Trophoblast cell (in vitro differentiated cells and primary cell): ENCODE results near the gene APP.
A peak's percentile ranks its signal among the peaks of the same experiment; 100 is the strongest.

ENCODE experiments used
- DNase-seq, 2 donors: peaks; one replicate each; pipeline ENCODE4 v3.0.0-alpha.2; 2016
- H2AFZ ChIP-seq: 2 replicates; pipeline ENCODE4 v1.6.1; 2013; ENCODE audit warnings: low read length, moderate library complexity, mild to moderate bottlenecking; ENCODE audit not compliant: insufficient read depth, poor library complexity
- H2AK5ac ChIP-seq: 2 replicates; pipeline ENCODE4 v1.6.1; 2013; ENCODE audit warnings: mild to moderate bottlenecking, low read length
- H2BK120ac ChIP-seq: 2 replicates; pipeline ENCODE4 v1.6.1; 2013; ENCODE audit warnings: low read length, mild to moderate bottlenecking, moderate library complexity; ENCODE audit not compliant: insufficient read depth, poor library complexity
- H2BK12ac ChIP-seq: 2 replicates; pipeline ENCODE4 v1.6.1; 2013; ENCODE audit warnings: mild to moderate bottlenecking, low read length, moderate library complexity
- H2BK5ac ChIP-seq: 2 replicates; pipeline ENCODE4 v1.6.1; 2013; ENCODE audit warnings: low read length, low read depth, moderate library complexity, mild to moderate bottlenecking; ENCODE audit not compliant: poor library complexity
- H3K14ac ChIP-seq: 2 replicates; pipeline ENCODE4 v1.6.1; 2013; ENCODE audit warnings: mild to moderate bottlenecking, low read length
- H3K18ac ChIP-seq: 2 replicates; pipeline ENCODE4 v1.6.1; 2013; ENCODE audit warnings: mild to moderate bottlenecking, low read length
- H3K23ac ChIP-seq: 2 replicates; pipeline ENCODE4 v1.6.1; 2013; ENCODE audit warnings: low read length
- H3K27ac ChIP-seq: 2 replicates; pipeline ENCODE4 v1.5.1; 2013; ENCODE audit warnings: low read depth, mild to moderate bottlenecking, inconsistent platforms, low read length, moderate library complexity
- H3K27me3 ChIP-seq: 2 replicates; pipeline ENCODE4 v1.6.1; 2013; ENCODE audit warnings: inconsistent platforms, mild to moderate bottlenecking, low read length, moderate library complexity; ENCODE audit not compliant: insufficient read depth
- H3K36me3 ChIP-seq, 2 experiments: 1 replicate in 1 of 2; 2 replicates in 1 of 2; pipeline ENCODE4 v1.6.1; 2013; ENCODE audit warnings: low read length in 2 of 2, mild to moderate bottlenecking in 2 of 2, moderate library complexity in 1 of 2; ENCODE audit not compliant: insufficient read depth in 2 of 2, control insufficient read depth in 1 of 2
- H3K4ac ChIP-seq: 2 replicates; pipeline ENCODE4 v1.6.1; 2013; ENCODE audit warnings: low read depth, mild to moderate bottlenecking, low read length, moderate library complexity
- H3K4me1 ChIP-seq, 2 experiments: 1 replicate in 1 of 2; 2 replicates in 1 of 2; pipeline ENCODE4 v1.6.1; 2013; ENCODE audit warnings: low read length in 2 of 2, mild to moderate bottlenecking in 2 of 2, moderate library complexity in 1 of 2; ENCODE audit not compliant: insufficient read depth in 2 of 2, control insufficient read depth in 1 of 2
- H3K4me2 ChIP-seq: 2 replicates; pipeline ENCODE4 v1.6.1; 2013; ENCODE audit warnings: inconsistent platforms, mild to moderate bottlenecking, low read length, moderate library complexity
- H3K4me3 ChIP-seq: 2 replicates; pipeline ENCODE4 v1.5.1; 2013; ENCODE audit warnings: mild to moderate bottlenecking, low read depth, low read length, inconsistent platforms
- H3K79me1 ChIP-seq: one replicate; pipeline ENCODE4 v1.6.1; 2013; ENCODE audit warnings: low read length
- H3K79me2 ChIP-seq: 2 replicates; pipeline ENCODE4 v1.6.1; 2013; ENCODE audit warnings: low read length, mild to moderate bottlenecking; ENCODE audit not compliant: control insufficient read depth, insufficient read depth, poor library complexity
- H3K9ac ChIP-seq: 2 replicates; pipeline ENCODE4 v1.6.1; 2013; ENCODE audit warnings: mild to moderate bottlenecking, low read length
- H3K9me3 ChIP-seq: 2 replicates; pipeline ENCODE4 v1.6.1; 2013; ENCODE audit warnings: low read depth, mild to moderate bottlenecking, control low read depth, inconsistent platforms, low read length; ENCODE audit not compliant: insufficient read depth
- H4K12ac ChIP-seq: 2 replicates; pipeline ENCODE4 v1.6.1; 2013; ENCODE audit warnings: low read depth, mild to moderate bottlenecking, low read length, moderate library complexity
- H4K8ac ChIP-seq: 2 replicates; pipeline ENCODE4 v1.6.1; 2013; ENCODE audit warnings: low read depth, mild to moderate bottlenecking, low read length, moderate library complexity
- H4K91ac ChIP-seq: one replicate; pipeline ENCODE4 v1.6.1; 2013; ENCODE audit warnings: low read depth, mild to moderate bottlenecking, low read length, moderate library complexity
- WGBS: extraction: QIAGEN DNeasy Blood & Tissue Kit; methylation state at CpG from one replicate; pipeline ENCODE4 v1.1.7; 2013; ENCODE audit warnings: missing lambda C conversion rate; ENCODE audit not compliant: insufficient read length, insufficient coverage; ENCODE audit errors: extremely low coverage; 5-methylcytosine and 5-hydroxymethylcytosine counted together

The APP gene

DNA sequence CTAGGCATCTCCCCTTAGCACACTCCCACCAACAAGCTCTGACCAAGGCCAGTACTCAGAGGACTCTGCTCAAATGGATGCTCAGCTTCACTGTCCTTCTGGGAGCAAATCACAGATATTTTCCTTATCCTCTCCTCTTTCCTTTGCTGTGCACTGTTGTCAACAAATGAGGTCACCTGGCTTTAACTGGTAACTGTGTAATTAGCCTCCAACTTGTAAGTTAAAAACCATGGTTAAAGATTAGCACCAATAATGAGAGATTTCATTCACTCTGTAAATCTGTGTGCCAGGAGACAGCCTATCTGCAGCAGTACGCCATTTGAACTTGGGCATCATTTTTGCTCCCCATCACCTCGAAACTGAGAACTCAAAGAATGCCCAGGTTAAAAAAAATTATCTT, 286.3 kb downstream of the APP start:
- Histone ChIP-seq H3K4me3 (no peak overlapping the region), H3K4me2 (no peak overlapping the region), H4K91ac (no peak overlapping the region), H3K4me1 (peaks cover 0 to 2% of the 10 kb centered on the region in 2 experiments), H2BK120ac (no peak overlapping the region), H3K4ac (no peak overlapping the region), H3K27ac (no peak overlapping the region), H3K23ac (no peak overlapping the region), H2BK5ac (no peak overlapping the region), H3K18ac (no peak overlapping the region), H2AK5ac (no peak overlapping the region), H3K9ac (no peak overlapping the region), H4K12ac (no peak overlapping the region), H4K8ac (no peak overlapping the region), H3K14ac (no peak overlapping the region), H3K36me3 (peaks cover 6 to 23% of the 10 kb centered on the region in 2 experiments), H3K79me1 (no peaks in the 10 kb centered on the region), H3K27me3 (no peaks in the 10 kb centered on the region), H3K9me3 (peaks cover 2% of the 10 kb centered on the region), H2BK12ac (no peak overlapping the region), H2AFZ (no peak overlapping the region), H3K79me2 (no peaks in the 10 kb centered on the region)
- no CpG with 5 or more reads among the region's 2 CpGs for WGBS
- no peak for DNase-seq

DNA sequence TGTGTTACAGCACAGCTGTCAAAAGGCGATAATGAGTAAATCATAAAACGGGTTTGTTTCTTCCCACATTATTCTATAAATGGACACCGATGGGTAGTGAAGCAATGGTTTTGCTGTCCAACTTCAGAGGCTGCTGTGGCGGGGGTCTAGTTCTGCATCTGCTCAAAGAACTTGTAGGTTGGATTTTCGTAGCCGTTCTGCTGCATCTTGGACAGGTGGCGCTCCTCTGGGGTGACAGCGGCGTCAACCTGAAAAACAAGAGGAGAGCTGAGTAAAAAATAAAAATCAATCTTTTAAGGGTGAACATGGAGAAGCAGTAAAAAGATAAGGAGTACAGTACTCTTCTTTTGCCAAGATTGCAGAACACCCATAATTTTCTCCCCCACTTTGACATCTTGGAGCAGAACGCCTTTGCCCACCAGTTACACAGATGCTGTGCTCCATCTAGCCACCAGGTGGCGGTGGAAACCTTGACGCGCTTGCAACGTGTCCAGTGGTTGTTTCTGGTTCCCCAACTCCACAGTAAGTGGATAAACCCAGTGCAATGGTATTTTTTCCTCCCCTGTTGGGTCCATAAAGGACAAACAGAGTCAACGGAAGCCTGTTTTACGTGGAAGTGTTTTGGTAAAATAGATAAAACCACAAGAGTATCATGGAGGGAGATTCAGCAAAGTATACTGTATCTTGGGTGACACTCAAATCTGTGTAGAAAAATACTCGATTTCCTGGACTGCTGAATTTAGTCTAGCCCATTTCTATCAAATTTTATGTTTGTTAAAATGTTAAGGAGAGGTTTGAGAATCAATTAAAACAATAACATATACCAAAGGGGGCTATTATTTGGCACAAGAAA, 288.8 kb downstream of the APP start:
- peak; percentile 50 to 88 for DNase-seq
- Histone ChIP-seq H3K79me2 (no peaks in the 10 kb centered on the region), H4K12ac (no peak overlapping the region), H3K9me3 (peaks cover 2% of the 10 kb centered on the region), H4K8ac (no peak overlapping the region), H3K9ac (no peak overlapping the region), H3K36me3 (peaks cover 2 to 12% of the 10 kb centered on the region in 2 experiments), H3K27me3 (no peaks in the 10 kb centered on the region), H3K79me1 (peaks cover 3% of the 10 kb centered on the region), H2AFZ (no peak overlapping the region), H2BK5ac (no peak overlapping the region), H3K4ac (no peak overlapping the region), H2AK5ac (no peak overlapping the region), H3K14ac (no peak overlapping the region), H3K27ac (no peak overlapping the region), H3K4me1 (peaks cover 0 to 8% of the 10 kb centered on the region in 2 experiments), H2BK12ac (no peak overlapping the region), H3K4me3 (no peak overlapping the region), H3K18ac (no peak overlapping the region), H3K4me2 (no peak overlapping the region), H2BK120ac (no peak overlapping the region), H4K91ac (no peak overlapping the region), H3K23ac (no peak overlapping the region)
- WGBS: no CpG with 5 or more reads among the region's 17 CpGs

DNA sequence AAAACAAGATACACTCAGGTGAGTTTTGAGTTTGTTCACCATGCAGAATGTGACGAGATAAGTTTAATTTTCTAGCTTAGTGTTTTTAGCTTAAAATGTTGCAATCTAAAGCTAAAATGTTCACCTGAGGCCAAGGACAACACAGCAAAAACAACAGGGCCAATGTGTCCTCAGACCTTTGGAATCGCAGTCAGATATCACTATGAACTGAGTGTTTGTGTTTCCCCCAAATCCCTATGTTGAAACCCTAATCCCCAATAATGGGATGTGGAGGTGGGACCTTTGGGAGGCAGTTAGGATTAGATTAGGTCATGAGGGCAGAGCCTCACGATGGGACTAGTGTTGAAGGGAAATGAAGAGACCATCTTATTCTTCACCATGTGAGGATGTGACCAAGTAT, 291.4 kb downstream of the APP start:
- Histone ChIP-seq H3K27me3 (no peaks in the 10 kb centered on the region), H3K79me1 (peaks cover 3% of the 10 kb centered on the region), H3K4me1 (peaks cover 0 to 8% of the 10 kb centered on the region in 2 experiments), H4K8ac (no peak overlapping the region), H2AFZ (no peak overlapping the region), H4K12ac (no peak overlapping the region), H2BK12ac (no peak overlapping the region), H4K91ac (no peak overlapping the region), H3K36me3 (peaks cover 2 to 8% of the 10 kb centered on the region in 2 experiments), H3K9ac (no peak overlapping the region), H3K9me3 (peaks cover 2% of the 10 kb centered on the region), H3K4me2 (no peak overlapping the region), H2BK120ac (no peak overlapping the region), H3K79me2 (no peaks in the 10 kb centered on the region), H3K23ac (no peak overlapping the region), H3K27ac (no peak overlapping the region), H2BK5ac (no peak overlapping the region), H2AK5ac (no peak overlapping the region), H3K14ac (no peak overlapping the region), H3K4me3 (no peak overlapping the region), H3K18ac (no peak overlapping the region), H3K4ac (no peak overlapping the region)
- WGBS: no CpG with 5 or more reads among the region's 3 CpGs
- DNase-seq: no peak

DNA sequence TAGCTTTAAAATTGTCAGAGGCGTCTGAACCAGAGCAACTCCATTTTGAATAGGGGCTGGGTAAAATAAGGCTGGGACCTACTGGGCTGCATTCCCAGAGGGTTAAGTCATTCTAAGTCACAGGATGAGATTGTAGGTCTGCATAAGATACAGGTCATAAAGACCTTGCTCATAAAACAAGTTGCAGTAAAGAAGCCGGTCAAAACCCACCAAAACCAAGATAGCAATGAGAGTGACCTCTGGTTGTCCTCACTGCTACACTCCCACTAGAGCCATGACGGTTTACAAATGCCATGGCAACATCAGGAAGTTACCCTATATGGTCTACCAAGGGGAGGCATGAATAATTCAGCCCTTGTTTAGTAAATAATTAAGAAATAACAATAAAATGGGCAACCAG, 292.2 kb downstream of the APP start:
- no peak overlapping the region for H3K18ac ChIP-seq
- H3K4ac ChIP-seq: no peak overlapping the region
- peaks cover 3% of the 10 kb centered on the region for H3K79me1 ChIP-seq
- no peak overlapping the region for H4K8ac ChIP-seq
- H3K79me2 ChIP-seq: no peaks in the 10 kb centered on the region
- H3K27me3 ChIP-seq: no peaks in the 10 kb centered on the region
- H3K27ac ChIP-seq: no peak overlapping the region
- no peak overlapping the region for H2AK5ac ChIP-seq
- peaks cover 0 to 8% of the 10 kb centered on the region in 2 experiments for H3K4me1 ChIP-seq
- no CpG with 5 or more reads among the region's 3 CpGs for whole genome bisulfite sequencing
- no peak overlapping the region for H3K23ac ChIP-seq
- H4K12ac ChIP-seq: no peak overlapping the region
- peaks cover 2% of the 10 kb centered on the region for H3K9me3 ChIP-seq
- no peak overlapping the region for H3K4me2 ChIP-seq
- DNase-seq: peak in 1 of 2 donors; percentile 42
- H3K14ac ChIP-seq: no peak overlapping the region
- no peak overlapping the region for H2BK120ac ChIP-seq
- H3K36me3 ChIP-seq: peaks cover 2 to 5% of the 10 kb centered on the region in 2 experiments
- H3K4me3 ChIP-seq: no peak overlapping the region
- H2BK12ac ChIP-seq: no peak overlapping the region
- H3K9ac ChIP-seq: no peak overlapping the region
- no peak overlapping the region for H2BK5ac ChIP-seq
- H4K91ac ChIP-seq: no peak overlapping the region
- H2AFZ ChIP-seq: no peak overlapping the region
